Measurements from ENCODE around the gene NUDT7.

The NUDT7 gene

DNA sequence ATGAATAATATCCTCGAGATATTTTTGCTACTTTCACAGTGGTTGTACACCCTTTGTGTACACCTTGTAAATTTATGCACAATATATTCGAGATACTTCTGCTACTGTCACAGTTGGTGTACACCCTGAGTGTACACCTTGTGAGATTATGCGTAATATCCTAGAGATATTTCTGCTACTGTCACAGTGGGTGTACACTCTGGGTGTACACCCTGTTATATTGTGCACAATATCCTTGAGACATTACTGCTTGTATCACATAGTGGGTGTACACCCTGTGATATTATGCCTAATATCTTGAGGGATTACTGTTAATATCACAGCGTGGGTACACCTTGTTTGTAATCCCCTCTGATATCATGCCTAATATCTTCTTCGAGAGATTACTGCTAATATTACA lies 7.2 kb upstream of the NUDT7 start:
- in situ Hi-C loops (cut with HindIII; ENCODE audit: low pct_ligation_motif_present, low pct_unique_long_range_greater_than_20kb, low sequenced_read_pairs), result no loop called here

DNA sequence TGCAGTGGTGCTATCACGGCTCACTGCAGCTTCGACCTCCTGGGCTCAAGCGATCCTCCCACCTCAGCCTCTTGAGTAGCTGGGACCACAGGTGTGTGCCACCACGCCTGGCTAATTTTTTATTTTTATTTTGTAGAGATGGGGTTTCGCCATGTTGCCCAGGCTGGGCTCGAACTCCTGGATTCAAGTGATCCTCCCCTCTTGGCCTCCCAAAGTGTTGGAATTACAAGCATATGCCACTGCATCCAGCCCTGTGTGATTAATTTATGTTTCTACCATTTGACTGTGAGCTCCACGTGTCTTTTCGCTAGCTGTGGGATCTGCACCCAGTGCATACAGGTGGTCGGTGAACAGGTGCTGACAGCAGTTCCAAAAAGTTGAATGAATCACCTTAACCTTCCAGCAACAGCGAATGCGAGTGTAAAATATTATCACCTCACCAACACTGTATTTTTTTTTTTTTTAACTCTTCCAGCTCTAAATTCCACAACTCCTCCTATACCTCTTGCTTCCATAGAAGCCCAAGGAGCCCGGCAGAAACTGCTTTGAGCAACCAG lies 484 bp upstream of the NUDT7 start:
- in situ Hi-C loops (cut with HindIII; ENCODE audit: low pct_ligation_motif_present, low pct_unique_long_range_greater_than_20kb, low sequenced_read_pairs), result no loop called here
- no peak for DNase-seq

More for the DNA sequence above, 7.2 kb upstream of the NUDT7 start:
- DNase-seq, result no peak

GRCh38 chr16:77723108-77723514 lies 797 bp downstream of the NUDT7 start:
- DNase-seq, result peak; percentile 40
- in situ Hi-C loops (cut with HindIII; ENCODE audit: low pct_ligation_motif_present, low pct_unique_long_range_greater_than_20kb, low sequenced_read_pairs), result no loop called here

DNA sequence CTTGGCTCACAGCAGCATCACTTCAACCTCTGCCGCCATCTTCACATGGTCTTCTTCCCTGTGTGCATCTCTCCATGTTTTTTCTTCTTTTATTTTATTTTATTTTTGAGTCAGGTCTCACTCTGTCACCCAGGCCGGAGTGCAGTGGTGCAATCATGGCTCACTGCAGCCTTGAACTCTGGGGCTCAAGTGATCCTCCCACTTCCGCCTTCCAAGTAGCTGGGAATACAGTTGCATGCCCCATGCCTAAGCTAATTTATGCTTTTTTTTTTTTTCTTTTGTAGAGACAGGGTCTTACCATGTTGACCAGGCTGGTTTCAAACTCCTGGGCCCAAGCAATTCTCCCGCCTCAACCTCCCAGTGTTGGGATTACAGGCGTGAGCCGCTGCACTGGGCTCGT lies 1.9 kb downstream of the NUDT7 start:
- in situ Hi-C loops (cut with HindIII; ENCODE audit: low pct_ligation_motif_present, low pct_unique_long_range_greater_than_20kb, low sequenced_read_pairs), result no loop called here
- no peak for DNase-seq

DNA sequence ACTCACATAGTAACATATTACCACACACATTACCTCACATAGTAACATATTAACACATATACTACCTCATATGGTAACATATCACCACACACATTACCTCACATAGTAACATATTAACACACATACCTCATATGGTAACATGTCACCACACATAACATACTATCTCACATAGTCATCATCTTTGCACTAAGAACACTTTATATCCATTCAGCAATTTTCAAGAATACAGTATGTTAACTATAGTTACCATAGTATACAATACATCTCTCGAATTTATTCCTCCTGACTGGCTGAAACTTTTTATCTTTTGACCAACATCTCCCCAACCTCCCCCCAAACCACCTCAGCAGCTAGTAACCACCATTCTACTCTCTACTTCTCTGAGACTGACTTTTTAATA lies 7.6 kb downstream of the NUDT7 start:
- no peak for DNase-seq
- in situ Hi-C loops (cut with HindIII; ENCODE audit: low pct_ligation_motif_present, low pct_unique_long_range_greater_than_20kb, low sequenced_read_pairs), result no loop called here

DNA sequence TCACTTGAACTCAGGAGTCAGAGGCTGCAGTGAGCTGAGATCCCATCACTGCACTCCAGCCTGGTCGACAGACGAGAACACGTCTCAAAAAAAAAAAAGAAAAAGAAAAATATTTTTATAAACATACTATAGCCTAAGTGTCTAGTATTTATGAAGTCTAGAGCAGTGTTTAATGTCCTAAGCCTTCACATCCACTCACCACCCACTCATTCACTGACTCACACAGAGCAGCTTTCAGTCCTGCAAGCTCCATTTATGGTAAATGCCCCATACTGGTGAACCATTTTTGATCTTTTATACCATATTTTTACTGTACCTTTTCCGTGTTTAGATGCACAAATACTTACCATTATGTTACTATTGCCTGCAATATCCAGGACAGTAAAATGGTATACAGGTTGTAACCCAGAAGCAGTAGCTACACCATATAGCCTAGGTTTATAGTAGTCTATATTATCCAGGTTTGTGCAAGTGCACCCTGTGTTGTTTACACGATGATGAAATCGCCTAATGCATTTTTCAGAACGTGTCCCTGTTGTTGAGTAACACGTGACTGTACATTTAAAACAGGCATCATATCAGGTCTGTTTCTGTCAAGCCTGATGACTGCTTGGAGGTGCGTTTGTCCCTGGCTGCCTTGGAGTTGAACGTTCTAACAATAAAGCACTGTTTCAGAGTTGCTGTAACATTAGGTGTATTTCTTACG lies 10.1 kb downstream of the NUDT7 start:
- in situ Hi-C loops (cut with HindIII; ENCODE audit: low pct_ligation_motif_present, low pct_unique_long_range_greater_than_20kb, low sequenced_read_pairs), result no loop called here

GRCh38 chr16:77736879-77737278 lies 14.6 kb downstream of the NUDT7 start:
- DNase-seq, result no peak
- in situ Hi-C loops (cut with HindIII; ENCODE audit: low pct_ligation_motif_present, low pct_unique_long_range_greater_than_20kb, low sequenced_read_pairs), result no loop called here

More for the DNA sequence above, 10.1 kb downstream of the NUDT7 start:
- no peak for DNase-seq

DNA sequence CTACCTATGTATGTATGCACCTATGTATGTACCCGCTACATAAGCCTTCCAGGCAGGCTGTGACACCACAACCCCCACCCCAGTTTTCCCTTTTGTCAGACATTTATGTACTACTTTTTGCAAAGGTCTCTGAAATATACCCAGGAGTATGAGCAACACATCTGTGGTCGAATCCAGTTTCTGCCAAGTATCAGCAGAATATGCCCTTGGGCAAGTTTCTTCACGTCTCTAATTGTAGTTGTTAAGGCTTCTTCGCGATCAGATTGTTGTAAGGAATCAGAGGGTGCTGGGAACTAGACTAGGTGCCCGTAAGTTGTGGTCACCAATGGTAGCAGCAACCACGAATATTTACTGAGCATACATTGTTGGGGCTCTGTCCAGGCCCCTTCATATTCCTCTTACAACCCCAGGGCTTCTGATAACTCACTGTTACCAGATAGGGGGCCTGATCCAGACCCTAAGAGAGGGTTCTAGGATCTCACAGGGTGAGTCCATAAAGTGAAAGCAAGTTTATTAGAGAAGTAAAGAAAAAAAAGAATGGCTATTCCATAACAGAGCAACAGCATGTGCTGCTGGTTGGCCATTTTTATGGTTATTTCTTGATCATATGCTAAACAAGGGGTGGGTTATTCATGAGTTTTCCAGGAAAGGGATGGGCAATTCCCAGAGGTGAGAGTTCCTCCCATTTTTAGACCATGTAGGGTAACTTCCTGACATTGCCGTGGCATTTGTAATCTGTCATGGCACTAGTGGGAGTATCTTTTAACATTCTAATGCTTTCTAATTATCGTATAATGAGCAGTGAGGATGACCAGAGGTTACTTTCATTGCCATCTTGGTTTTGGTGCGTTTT lies 16.6 kb downstream of the NUDT7 start:
- in situ Hi-C loops (cut with HindIII; ENCODE audit: low pct_ligation_motif_present, low pct_unique_long_range_greater_than_20kb, low sequenced_read_pairs), result no loop called here

DNA sequence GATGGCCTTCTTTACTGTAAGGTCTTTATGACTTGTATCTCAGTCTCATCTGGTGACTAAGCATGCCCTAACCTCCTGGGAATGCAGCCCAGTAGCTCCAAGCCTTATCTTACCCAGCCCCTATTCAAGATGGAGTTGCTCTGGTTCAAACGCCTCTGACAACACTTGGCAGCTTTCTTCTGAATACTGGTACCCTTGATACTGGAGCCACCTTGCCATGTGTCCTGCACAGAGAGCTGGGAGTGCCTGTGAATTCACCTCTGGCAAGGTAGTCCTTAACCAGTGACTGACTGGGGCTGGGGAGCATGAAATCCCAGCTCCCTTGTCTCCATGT lies 17.2 kb downstream of the NUDT7 start:
- in situ Hi-C loops (cut with HindIII; ENCODE audit: low pct_ligation_motif_present, low pct_unique_long_range_greater_than_20kb, low sequenced_read_pairs), result no loop called here
- no peak for DNase-seq

More for the DNA sequence above, 16.6 kb downstream of the NUDT7 start:
- no peak for DNase-seq

GRCh38 chr16:77744141-77744540 lies 21.8 kb downstream of the NUDT7 start:
- no peak for DNase-seq
- in situ Hi-C loops (cut with HindIII; ENCODE audit: low pct_ligation_motif_present, low pct_unique_long_range_greater_than_20kb, low sequenced_read_pairs), result no loop called here

DNA sequence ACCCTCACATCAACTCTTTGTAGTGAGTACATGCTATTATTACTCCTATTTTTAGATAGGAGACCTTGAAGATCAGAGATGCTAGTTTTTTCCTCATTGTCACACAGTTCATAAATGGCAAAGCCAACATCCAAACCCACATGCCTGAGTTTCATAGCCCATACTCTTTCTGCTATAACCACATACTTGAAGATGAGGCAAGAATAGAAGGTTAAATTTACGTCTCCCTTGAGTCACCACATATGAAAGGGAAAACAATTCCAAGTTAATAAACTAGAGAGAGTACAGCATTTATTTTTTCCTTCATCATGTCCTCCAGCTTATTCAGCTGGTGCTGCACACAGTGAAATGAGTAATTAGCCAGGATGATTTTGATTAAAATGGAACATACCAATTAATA lies 23.7 kb downstream of the NUDT7 start:
- DNase-seq, result no peak
- in situ Hi-C loops (cut with HindIII; ENCODE audit: low pct_ligation_motif_present, low pct_unique_long_range_greater_than_20kb, low sequenced_read_pairs), result no loop called here

- in situ Hi-C loops (cut with HindIII; ENCODE audit: low pct_ligation_motif_present, low pct_unique_long_range_greater_than_20kb, low sequenced_read_pairs), result no loop called here
- DNase-seq, result no peak
Observed at GRCh38 chr16:77748421-77749005, 26.2 kb downstream of the NUDT7 start.

GRCh38 chr16:77749415-77749814 lies 27.1 kb downstream of the NUDT7 start:
- no peak for DNase-seq
- in situ Hi-C loops (cut with HindIII; ENCODE audit: low pct_ligation_motif_present, low pct_unique_long_range_greater_than_20kb, low sequenced_read_pairs), result no loop called here

DNA sequence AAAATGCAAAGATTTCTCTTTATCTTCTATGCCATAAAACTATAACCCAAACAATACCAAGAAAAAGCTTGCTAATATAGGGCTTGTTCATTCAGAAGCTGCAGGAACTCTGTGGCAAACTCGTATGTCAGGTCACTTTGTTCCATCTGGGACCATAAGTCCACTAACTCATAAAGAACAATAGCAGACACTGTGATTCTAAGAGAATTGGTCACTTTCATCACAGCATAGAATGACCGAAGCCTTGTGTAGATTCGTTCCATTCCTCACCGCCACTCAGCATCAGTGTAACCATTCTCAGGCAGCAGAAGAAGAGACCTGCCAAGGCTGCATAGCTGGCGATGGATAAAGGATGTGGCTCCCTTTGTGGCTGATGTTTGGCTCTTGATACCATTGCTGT lies 35.7 kb downstream of the NUDT7 start:
- in situ Hi-C loops (cut with HindIII; ENCODE audit: low pct_ligation_motif_present, low pct_unique_long_range_greater_than_20kb, low sequenced_read_pairs), result no loop called here
- DNase-seq, result no peak

- in situ Hi-C loops (cut with HindIII; ENCODE audit: low pct_ligation_motif_present, low pct_unique_long_range_greater_than_20kb, low sequenced_read_pairs), result no loop called here
- no peak for DNase-seq
Observed at GRCh38 chr16:77758508-77758907, 36.2 kb downstream of the NUDT7 start.

GRCh38 chr16:77759201-77759600 lies 36.9 kb downstream of the NUDT7 start:
- in situ Hi-C loops (cut with HindIII; ENCODE audit: low pct_ligation_motif_present, low pct_unique_long_range_greater_than_20kb, low sequenced_read_pairs), result no loop called here

GRCh38 chr16:77759821-77760220 lies 37.5 kb downstream of the NUDT7 start:
- no peak for DNase-seq
- in situ Hi-C loops (cut with HindIII; ENCODE audit: low pct_ligation_motif_present, low pct_unique_long_range_greater_than_20kb, low sequenced_read_pairs), result no loop called here

More at GRCh38 chr16:77759201-77759600, 36.9 kb downstream of the NUDT7 start:
- no peak for DNase-seq

- DNase-seq, result no peak
- in situ Hi-C loops (cut with HindIII; ENCODE audit: low pct_ligation_motif_present, low pct_unique_long_range_greater_than_20kb, low sequenced_read_pairs), result no loop called here
Observed at GRCh38 chr16:77760800-77761199, 38.5 kb downstream of the NUDT7 start.

DNA sequence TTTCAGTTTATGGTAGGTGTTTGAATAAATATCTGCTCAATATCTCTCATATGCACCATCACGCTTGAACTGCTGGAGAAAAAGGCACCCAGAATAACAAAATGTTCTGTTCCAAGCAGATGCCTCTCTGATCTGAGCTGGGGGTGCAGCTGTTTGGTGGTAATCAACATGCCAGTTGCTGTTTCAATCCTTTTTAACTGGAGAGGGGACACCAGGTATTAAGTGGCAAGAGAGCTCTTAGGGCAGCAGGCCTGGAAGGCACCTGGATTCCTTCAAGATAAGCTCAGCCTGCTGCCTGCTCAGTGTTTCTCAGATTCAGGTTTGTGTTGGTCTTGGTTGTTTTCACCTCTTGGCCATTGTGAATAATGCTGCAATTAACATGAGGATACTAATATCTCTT lies 38.9 kb downstream of the NUDT7 start:
- in situ Hi-C loops (cut with HindIII; ENCODE audit: low pct_ligation_motif_present, low pct_unique_long_range_greater_than_20kb, low sequenced_read_pairs), result no loop called here
- no peak for DNase-seq

Data from ACHN (cell line).